Breast epithelium (tissue), 3 donors: ENCODE measurements around the gene NCKIPSD.

ENCODE experiments used
- POLR2A ChIP-seq: fragments of 450-650 bp; IDR thresholded peaks from one replicate; pipeline ENCODE4 v1.6.1; 2016; ENCODE audit warnings: antibody characterized with exemption, mild to moderate bottlenecking, moderate library complexity
- POLR2AphosphoS5 ChIP-seq, 3 donors: sonication (generic); formaldehyde crosslinking; IDR thresholded peaks; one replicate each; pipeline ENCODE4 v1.6.1; 2017; ENCODE audit warnings: antibody characterized with exemption in 3 of 3
- TF ChIP-seq, protein P1 (sequence below), 3 donors: fragments of 450-650 bp; IDR thresholded peaks; one replicate each; pipeline ENCODE4 v1.5.1; 2016 to 2017; ENCODE audit warnings: antibody characterized with exemption in 3 of 3, mild to moderate bottlenecking in 3 of 3, moderate library complexity in 3 of 3

DNA sequence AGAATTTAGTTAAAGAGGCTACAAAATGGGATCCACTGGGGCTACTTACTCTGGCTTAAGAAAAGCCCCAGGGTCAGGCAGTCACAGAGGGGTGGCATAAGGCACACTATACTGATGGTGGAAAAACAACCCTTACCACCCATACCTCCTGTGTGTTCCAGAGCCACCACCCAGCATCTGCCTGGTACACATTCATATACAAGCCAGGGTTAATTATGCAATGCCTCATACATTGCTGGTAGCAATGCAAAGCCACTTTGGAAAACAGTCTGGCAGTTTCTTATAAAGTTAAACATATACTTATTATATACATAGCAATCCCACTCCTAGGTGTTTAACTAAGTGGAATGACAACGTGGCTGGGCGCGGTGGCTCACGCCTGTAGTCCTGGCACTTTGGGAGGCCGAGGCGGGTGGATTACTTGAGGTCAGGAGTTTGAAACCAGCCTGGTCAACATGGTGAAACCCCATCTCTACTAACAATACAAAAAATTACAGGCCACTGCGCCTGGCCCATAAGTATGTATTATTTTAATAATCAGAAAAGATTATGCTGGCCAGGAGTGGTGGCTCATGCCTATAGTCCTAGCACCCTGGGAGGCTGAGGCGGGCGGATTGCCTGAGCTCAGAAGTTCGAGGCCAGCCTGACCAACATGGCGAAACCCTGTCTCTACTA lies 15.2 kb upstream of the NCKIPSD start:
- no peak for TF ChIP-seq POLR2A
- TF ChIP-seq, protein P1, sequence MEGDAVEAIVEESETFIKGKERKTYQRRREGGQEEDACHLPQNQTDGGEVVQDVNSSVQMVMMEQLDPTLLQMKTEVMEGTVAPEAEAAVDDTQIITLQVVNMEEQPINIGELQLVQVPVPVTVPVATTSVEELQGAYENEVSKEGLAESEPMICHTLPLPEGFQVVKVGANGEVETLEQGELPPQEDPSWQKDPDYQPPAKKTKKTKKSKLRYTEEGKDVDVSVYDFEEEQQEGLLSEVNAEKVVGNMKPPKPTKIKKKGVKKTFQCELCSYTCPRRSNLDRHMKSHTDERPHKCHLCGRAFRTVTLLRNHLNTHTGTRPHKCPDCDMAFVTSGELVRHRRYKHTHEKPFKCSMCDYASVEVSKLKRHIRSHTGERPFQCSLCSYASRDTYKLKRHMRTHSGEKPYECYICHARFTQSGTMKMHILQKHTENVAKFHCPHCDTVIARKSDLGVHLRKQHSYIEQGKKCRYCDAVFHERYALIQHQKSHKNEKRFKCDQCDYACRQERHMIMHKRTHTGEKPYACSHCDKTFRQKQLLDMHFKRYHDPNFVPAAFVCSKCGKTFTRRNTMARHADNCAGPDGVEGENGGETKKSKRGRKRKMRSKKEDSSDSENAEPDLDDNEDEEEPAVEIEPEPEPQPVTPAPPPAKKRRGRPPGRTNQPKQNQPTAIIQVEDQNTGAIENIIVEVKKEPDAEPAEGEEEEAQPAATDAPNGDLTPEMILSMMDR (IDR thresholded peaks at IDR 0.05) = no peak
- TF ChIP-seq POLR2AphosphoS5 (IDR thresholded peaks at IDR 0.05) = no peak
